Peyer's patch (tissue), 4 donors: ENCODE data around the gene YTHDC1.

Experiments
- CTCF ChIP-seq, 6 experiments: fragments of 450-650 bp in 4 of 6; fragments of 200-600 bp in 2 of 6; sonication (generic) in 1 of 6; IDR thresholded peaks; one replicate each; pipeline ENCODE4 v1.5.1; 2017 to 2019; ENCODE audit warnings: antibody characterized with exemption in 6 of 6, mild to moderate bottlenecking in 3 of 6, moderate library complexity in 1 of 6
- POLR2A ChIP-seq, 2 donors: fragments of 450-650 bp; IDR thresholded peaks; one replicate each; pipeline ENCODE4 v1.5.1; 2017; ENCODE audit warnings: antibody characterized with exemption in 2 of 2, mild to moderate bottlenecking in 2 of 2, moderate library complexity in 2 of 2

GRCh38 chr4:68319040-68319439 lies 30.9 kb downstream of the YTHDC1 start:
- no peak for TF ChIP-seq POLR2A (IDR thresholded peaks at IDR 0.05)
- TF ChIP-seq CTCF (IDR thresholded peaks at IDR 0.05): no peak
